Immature natural killer cell (primary cell): Measurements from ENCODE around the gene HOXD3. TPM values are rescaled to one million over a fixed set of nuclear protein-coding genes. Genes with fewer than 3 reads are reported as not detected.

Experiments
- DNase-seq, 3 donors: peaks; one replicate each; pipeline ENCODE4 v3.0.0; 2022; ENCODE audit warnings: mixed read lengths in 1 of 3
- H3K27ac Mint-ChIP-seq, 6 donors: one replicate each; pipeline ENCODE4 v1.8.0; 2020; ENCODE audit warnings: mixed read lengths in 6 of 6, mild to moderate bottlenecking in 5 of 6, inconsistent platforms in 4 of 6, moderate library complexity in 3 of 6
- H3K27me3 Mint-ChIP-seq, 3 donors: one replicate each; pipeline ENCODE4 v1.8.0; 2020 to 2021; ENCODE audit warnings: low read depth in 3 of 3, mild to moderate bottlenecking in 3 of 3, mixed read lengths in 3 of 3, moderate library complexity in 3 of 3, inconsistent platforms in 1 of 3
- H3K36me3 Mint-ChIP-seq, 3 donors: one replicate each; pipeline ENCODE4 v1.8.0; 2020; ENCODE audit warnings: mixed read lengths in 3 of 3, inconsistent platforms in 2 of 3, mild to moderate bottlenecking in 2 of 3
- H3K4me1 Mint-ChIP-seq, 2 donors: one replicate each; pipeline ENCODE4 v1.8.0; 2020; ENCODE audit warnings: inconsistent platforms in 2 of 2, mild to moderate bottlenecking in 2 of 2, mixed read lengths in 2 of 2, moderate library complexity in 1 of 2
- H3K4me3 Mint-ChIP-seq, 5 donors: one replicate each; pipeline ENCODE4 v1.8.0; 2020; ENCODE audit warnings: mild to moderate bottlenecking in 5 of 5, mixed read lengths in 5 of 5, inconsistent platforms in 3 of 5, moderate library complexity in 3 of 5
- H3K9me3 Mint-ChIP-seq, 6 donors: one replicate each; pipeline ENCODE4 v1.8.0; 2020; ENCODE audit warnings: mild to moderate bottlenecking in 6 of 6, mixed read lengths in 6 of 6, inconsistent platforms in 4 of 6, moderate library complexity in 3 of 6
- polyA plus RNA-seq, 3 donors: library from polyadenylated mRNA; unstranded; fragments of 300-500 nt; fragmentation: Illumina TruSeq; gene quantifications; one replicate each; pipeline ENCODE4 v1.2.3, GENCODE V29; 2021

Gene HOXD3
- polyA plus RNA-seq, 3 donors from 2014 or later, result not detected

- DNase-seq, result no peak
- Mint-ChIP-seq H3K4me1 (peaks cover 18 to 30% of the 10 kb centered on the region in 2 donors), H3K9me3 (peaks cover 0 to 17% (median 4%) of the 10 kb centered on the region in 6 donors), H3K27ac (no peak overlapping the region), H3K36me3 (no peaks in the 10 kb centered on the region), H3K27me3 (peaks cover 62 to 72% (median 70%) of the 10 kb centered on the region in 3 donors), H3K4me3 (peak overlapping the region in 2 of 5 donors; percentile 27 to 44)
Measured at GRCh38 chr2:176124110-176124946, 32.8 kb upstream of the HOXD3 start.

- Mint-ChIP-seq H3K4me1 (peaks cover 19 to 30% of the 10 kb centered on the region in 2 donors), H3K27ac (no peak overlapping the region), H3K4me3 (peak overlapping the region in 2 of 5 donors; percentile 24 to 30), H3K9me3 (peaks cover 0 to 10% (median 2%) of the 10 kb centered on the region in 6 donors), H3K36me3 (no peaks in the 10 kb centered on the region), H3K27me3 (peaks cover 59 to 68% (median 67%) of the 10 kb centered on the region in 3 donors)
- no peak for DNase-seq
Measured at GRCh38 chr2:176124947-176125771, 31.9 kb upstream of the HOXD3 start.

- Mint-ChIP-seq H3K4me1 (peaks cover 21 to 32% of the 10 kb centered on the region in 2 donors), H3K4me3 (no peak overlapping the region), H3K27me3 (peaks cover 55 to 66% (median 65%) of the 10 kb centered on the region in 3 donors), H3K9me3 (peaks cover 0 to 7% (median 2%) of the 10 kb centered on the region in 6 donors), H3K36me3 (no peaks in the 10 kb centered on the region), H3K27ac (no peak overlapping the region)
- DNase-seq, result no peak
Measured at GRCh38 chr2:176125772-176126054, 31.4 kb upstream of the HOXD3 start.

GRCh38 chr2:176126929-176127773 lies 30.0 kb upstream of the HOXD3 start:
- peaks cover 30 to 46% of the 10 kb centered on the region in 2 donors for H3K4me1 Mint-ChIP-seq
- peaks cover 56 to 70% (median 69%) of the 10 kb centered on the region in 3 donors for H3K27me3 Mint-ChIP-seq
- peaks cover 0 to 2% (median 0%) of the 10 kb centered on the region in 3 donors for H3K36me3 Mint-ChIP-seq
- DNase-seq, result peak; percentile 44 to 59 (median 53)
- peak overlapping the region in 1 of 5 donors; percentile 14 for H3K4me3 Mint-ChIP-seq
- peaks cover 0 to 9% (median 1%) of the 10 kb centered on the region in 6 donors for H3K9me3 Mint-ChIP-seq
- H3K27ac Mint-ChIP-seq, result peak overlapping the region in 1 of 6 donors; percentile 15

- Mint-ChIP-seq H3K4me3 (peak overlapping the region in 1 of 5 donors; percentile 60), H3K27ac (no peak overlapping the region), H3K4me1 (peaks cover 32 to 52% of the 10 kb centered on the region in 2 donors), H3K9me3 (peaks cover 0 to 9% (median 3%) of the 10 kb centered on the region in 6 donors), H3K27me3 (peaks cover 57 to 73% (median 72%) of the 10 kb centered on the region in 3 donors), H3K36me3 (peaks cover 0 to 5% (median 0%) of the 10 kb centered on the region in 3 donors)
- no peak for DNase-seq
Measured at GRCh38 chr2:176127774-176128072, 29.4 kb upstream of the HOXD3 start.

GRCh38 chr2:176128172-176128981 lies 28.7 kb upstream of the HOXD3 start:
- H3K4me1 Mint-ChIP-seq, result peaks cover 32 to 55% of the 10 kb centered on the region in 2 donors
- DNase-seq, result no peak
- peaks cover 0 to 10% (median 3%) of the 10 kb centered on the region in 6 donors for H3K9me3 Mint-ChIP-seq
- peaks cover 57 to 79% (median 78%) of the 10 kb centered on the region in 3 donors for H3K27me3 Mint-ChIP-seq
- H3K27ac Mint-ChIP-seq, result peak overlapping the region in 3 of 6 donors; percentile 28 to 84 (median 69)
- peaks cover 0 to 5% (median 0%) of the 10 kb centered on the region in 3 donors for H3K36me3 Mint-ChIP-seq
- peak overlapping the region; percentile 33 to 64 (median 50) for H3K4me3 Mint-ChIP-seq

- Mint-ChIP-seq H3K4me1 (peaks cover 26 to 50% of the 10 kb centered on the region in 2 donors), H3K27me3 (peaks cover 54 to 79% (median 78%) of the 10 kb centered on the region in 3 donors), H3K36me3 (peaks cover 0 to 5% (median 0%) of the 10 kb centered on the region in 3 donors), H3K4me3 (peak within 1 kb of the TSS; percentile 67 to 82 (median 71)), H3K27ac (peak within 1 kb of the TSS in 2 of 6 donors; percentile 69 to 84), H3K9me3 (peaks cover 0 to 15% (median 3%) of the 10 kb centered on the region in 6 donors)
- DNase-seq, result no peak
Measured at GRCh38 chr2:176128982-176129796, 27.9 kb upstream of the HOXD3 start, which contains the start of gene HOXD8. HOXD8 (plus strand) TSS chr2:176129705; CDS start chr2:176130367, 662 bp downstream.

- DNase-seq, result no peak
- Mint-ChIP-seq H3K27ac (no peak overlapping the region), H3K4me3 (peak overlapping the region; percentile 27 to 63 (median 43)), H3K9me3 (peaks cover 0 to 15% (median 3%) of the 10 kb centered on the region in 6 donors), H3K36me3 (peaks cover 0 to 5% (median 0%) of the 10 kb centered on the region in 3 donors), H3K27me3 (peaks cover 56 to 79% (median 74%) of the 10 kb centered on the region in 3 donors), H3K4me1 (peaks cover 26 to 50% of the 10 kb centered on the region in 2 donors)
Measured at GRCh38 chr2:176129813-176130146, 27.3 kb upstream of the HOXD3 start.

GRCh38 chr2:176130147-176130956 lies 26.8 kb upstream of the HOXD3 start:
- DNase-seq, result peak; percentile 38 to 52 (median 45)
- Mint-ChIP-seq H3K27me3 (peaks cover 58 to 79% (median 76%) of the 10 kb centered on the region in 3 donors), H3K36me3 (peaks cover 0 to 5% (median 0%) of the 10 kb centered on the region in 3 donors), H3K27ac (peak overlapping the region in 1 of 6 donors; percentile 47), H3K4me1 (peaks cover 27 to 52% of the 10 kb centered on the region in 2 donors), H3K4me3 (peak overlapping the region; percentile 63 to 82 (median 67)), H3K9me3 (peaks cover 0 to 17% (median 4%) of the 10 kb centered on the region in 6 donors)

- no peak for DNase-seq
- Mint-ChIP-seq H3K4me3 (peak overlapping the region; percentile 63 to 98 (median 73)), H3K9me3 (peaks cover 0 to 22% (median 6%) of the 10 kb centered on the region in 6 donors), H3K27ac (peak overlapping the region in 1 of 6 donors; percentile 47), H3K36me3 (peaks cover 0 to 5% (median 0%) of the 10 kb centered on the region in 3 donors), H3K27me3 (peaks cover 65 to 81% (median 80%) of the 10 kb centered on the region in 3 donors), H3K4me1 (peaks cover 33 to 60% of the 10 kb centered on the region in 2 donors)
Measured at GRCh38 chr2:176130957-176131847, 25.9 kb upstream of the HOXD3 start.
